ENCODE measurements around the gene JPH3. TPM values are rescaled to one million over a fixed set of nuclear protein-coding genes. Genes with fewer than 3 reads are reported as not detected.
A peak's percentile ranks its signal among the peaks of the same experiment; 100 is the strongest.

The JPH3 gene
- total and polyA plus RNA-seq, 10 of the 15 experiments (the other 5 are each of a cell fraction or from before 2014, with no cell fraction given) = 0.05 TPM; not detected in 9

- no peak for TF ChIP-seq SRF (IDR thresholded peaks at IDR 0.05; ENCODE audit: low read depth in 2 of 2, low read length in 2 of 2)
Measured at GRCh38 chr16:87656328-87656727, 54.0 kb downstream of the JPH3 start (continued).

DNA sequence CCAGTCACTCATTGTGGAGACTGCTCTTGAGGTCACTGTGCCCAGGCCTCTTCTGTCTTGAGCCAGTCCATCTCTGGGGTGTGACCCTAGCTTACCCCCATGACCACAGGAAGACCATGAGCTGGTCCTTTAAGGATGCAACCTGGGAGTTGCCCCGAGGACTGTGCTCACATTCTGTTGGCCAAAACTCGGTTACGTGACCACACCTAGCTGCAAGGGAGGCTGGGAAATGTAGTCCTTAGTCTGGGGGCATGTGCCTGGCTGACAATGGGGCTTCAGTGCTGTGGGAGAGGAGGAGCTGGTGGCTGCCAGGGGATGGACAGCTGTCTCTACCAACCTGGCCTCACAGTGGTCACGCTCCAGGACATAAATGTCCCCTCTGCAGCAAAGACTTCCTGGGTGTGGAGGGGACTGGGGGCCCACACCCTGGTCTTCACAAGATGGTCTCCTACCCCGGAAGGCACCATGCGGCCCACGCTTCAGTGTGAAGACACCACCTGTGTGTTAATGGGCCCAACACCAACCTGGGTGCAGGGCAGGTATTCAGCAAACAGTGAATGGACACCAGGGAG, 55.4 kb downstream of the JPH3 start:
- in situ Hi-C loops (cut with MboI) = no loop called here
- Histone ChIP-seq H3K4me1 (ENCODE audit: control insufficient read depth, insufficient read depth, low read length) (no peaks in the 10 kb centered on the region), H3K27ac (ENCODE audit: control insufficient read depth, insufficient read depth) (no peak overlapping the region), H4K20me1 (ENCODE audit: control insufficient read depth, insufficient read depth) (no peaks in the 10 kb centered on the region), H3K4me3 (no peak overlapping the region), H3K9ac (ENCODE audit: control insufficient read depth, insufficient read depth, low read length) (no peak overlapping the region), H3K36me3 (ENCODE audit: control insufficient read depth in 2 of 2, insufficient read depth in 2 of 2, low read length in 1 of 2) (no peaks in the 10 kb centered on the region), H3K27me3 (replicated peaks in 1 of 2; ENCODE audit: control insufficient read depth in 2 of 2, insufficient read depth in 2 of 2, low read length in 1 of 2) (no peaks in the 10 kb centered on the region; a peak in 1 of 4 replicates), H2AFZ (ENCODE audit: control insufficient read depth, low read depth, low read length) (no peak overlapping the region), H3K9me3 (replicated peaks; ENCODE audit: control insufficient read depth, insufficient read depth, low read length) (no peaks in the 10 kb centered on the region), H3K4me2 (ENCODE audit: control insufficient read depth, insufficient read depth) (no peak overlapping the region), H3K79me2 (ENCODE audit: control insufficient read depth, insufficient read depth, low read length) (no peaks in the 10 kb centered on the region)
- no peak for FAIRE-seq
- no peak for DNase-seq (ENCODE audit: low read depth, low spot score)
- CTCF ChIA-PET = no interaction called here
- WGBS (ENCODE audit: insufficient coverage, insufficient replicate concordance, low lambda C conversion rate, missing lambda C conversion rate) = 34% methylated on average over 7 of the region's 7 CpGs
- RAD21 ChIA-PET (ENCODE audit: unreplicated experiment) = no interaction called here
- POLR2A ChIA-PET = interaction anchor here (0.9 kb wide), 1 partner anchor 111 kb away, joined by 3 read pairs; no protein-coding TSS in a partner anchor
- SMC1A ChIA-PET (ENCODE audit: uncharacterized antibody, unreplicated experiment) = no interaction called here
- no TSS peak for BruUV-seq (replicated peaks)
- peak; percentile 87 for ATAC-seq
- intact Hi-C loops (cut with micrococcal nuclease; ENCODE audit: unreplicated experiment) = no loop called here
- TF ChIP-seq JUND (IDR thresholded peaks at IDR 0.05; ENCODE audit: low read depth, low read length) = no peak
- no peak for TF ChIP-seq NR2C2 (IDR thresholded peaks at IDR 0.05; ENCODE audit: borderline replicate concordance, control insufficient read depth, insufficient read length, low read depth)
- TF ChIP-seq SMARCA5 (IDR thresholded peaks at IDR 0.05) = no peak
- no peak for TF ChIP-seq SREBF2 (IDR thresholded peaks at IDR 0.05; ENCODE audit: low read length)
- no peak for TF ChIP-seq CEBPB (IDR thresholded peaks at IDR 0.05; ENCODE audit: borderline replicate concordance in 1 of 2, low read depth in 2 of 2, low read length in 2 of 2)
- TF ChIP-seq ZZZ3 (IDR thresholded peaks at IDR 0.05; ENCODE audit: control insufficient read depth, insufficient read length, low read depth) = no peak
- no peak for TF ChIP-seq BACH1 (IDR thresholded peaks at IDR 0.05; ENCODE audit: borderline replicate concordance)
- TF ChIP-seq YY1 (IDR thresholded peaks at IDR 0.05; ENCODE audit: low read depth, low read length) = 0 out of 2 replicates have a peak, but pooled peaks have one; percentile 23
- TF ChIP-seq SIX5 (IDR thresholded peaks at IDR 0.05; ENCODE audit: low read depth, low read length, severe bottlenecking) = peak; percentile 71
- TF ChIP-seq, protein P1, sequence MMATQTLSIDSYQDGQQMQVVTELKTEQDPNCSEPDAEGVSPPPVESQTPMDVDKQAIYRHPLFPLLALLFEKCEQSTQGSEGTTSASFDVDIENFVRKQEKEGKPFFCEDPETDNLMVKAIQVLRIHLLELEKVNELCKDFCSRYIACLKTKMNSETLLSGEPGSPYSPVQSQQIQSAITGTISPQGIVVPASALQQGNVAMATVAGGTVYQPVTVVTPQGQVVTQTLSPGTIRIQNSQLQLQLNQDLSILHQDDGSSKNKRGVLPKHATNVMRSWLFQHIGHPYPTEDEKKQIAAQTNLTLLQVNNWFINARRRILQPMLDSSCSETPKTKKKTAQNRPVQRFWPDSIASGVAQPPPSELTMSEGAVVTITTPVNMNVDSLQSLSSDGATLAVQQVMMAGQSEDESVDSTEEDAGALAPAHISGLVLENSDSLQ (IDR thresholded peaks at IDR 0.05) = no peak
- peak; percentile 30 for TF ChIP-seq SP1 (IDR thresholded peaks at IDR 0.05; ENCODE audit: low read depth, low read length)
- no peak for TF ChIP-seq MYB (IDR thresholded peaks at IDR 0.05; ENCODE audit: borderline replicate concordance, low read depth, low read length)
- TF ChIP-seq EGR1 (IDR thresholded peaks at IDR 0.05; ENCODE audit: borderline replicate concordance in 1 of 2, low read depth in 2 of 2, low read length in 2 of 2) = no peak
- no peak for TF ChIP-seq ATF7 (IDR thresholded peaks at IDR 0.05; ENCODE audit: low read depth)
- TF ChIP-seq, protein P2, sequence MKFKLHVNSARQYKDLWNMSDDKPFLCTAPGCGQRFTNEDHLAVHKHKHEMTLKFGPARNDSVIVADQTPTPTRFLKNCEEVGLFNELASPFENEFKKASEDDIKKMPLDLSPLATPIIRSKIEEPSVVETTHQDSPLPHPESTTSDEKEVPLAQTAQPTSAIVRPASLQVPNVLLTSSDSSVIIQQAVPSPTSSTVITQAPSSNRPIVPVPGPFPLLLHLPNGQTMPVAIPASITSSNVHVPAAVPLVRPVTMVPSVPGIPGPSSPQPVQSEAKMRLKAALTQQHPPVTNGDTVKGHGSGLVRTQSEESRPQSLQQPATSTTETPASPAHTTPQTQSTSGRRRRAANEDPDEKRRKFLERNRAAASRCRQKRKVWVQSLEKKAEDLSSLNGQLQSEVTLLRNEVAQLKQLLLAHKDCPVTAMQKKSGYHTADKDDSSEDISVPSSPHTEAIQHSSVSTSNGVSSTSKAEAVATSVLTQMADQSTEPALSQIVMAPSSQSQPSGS (IDR thresholded peaks at IDR 0.05; ENCODE audit: low read length) = no peak
- TF ChIP-seq GATAD2B (conservative IDR thresholded peaks at IDR 0.05; ENCODE audit: low read depth) = no peak
- no peak for TF ChIP-seq SPI1 (IDR thresholded peaks at IDR 0.05; ENCODE audit: borderline replicate concordance, insufficient read depth, low read depth, low read length)
- no peak for TF ChIP-seq CBX5 (IDR thresholded peaks at IDR 0.05; ENCODE audit: low read depth)
- TF ChIP-seq IRF3 (IDR thresholded peaks at IDR 0.05) = no peak
- peak; percentile 56; the same call in 1 of the 2 replicates for TF ChIP-seq CREB1 (IDR thresholded peaks at IDR 0.05; ENCODE audit: low read depth)

Data from GM12878 (cell line).